Activated CD4-positive, alpha-beta T cell treated with anti-CD3 and anti-CD28 coated beads, Interleukin-2, amount 50 U/mL, for 16 hours (primary cell): ENCODE data around the gene GLDC.
"Not testable (repeated sequence)": the region's sequence is repeated elsewhere in the genome, so short reads cannot be mapped to it uniquely, and the experiment has no call there.

ENCODE experiments used
- DNase-seq: peaks from one replicate; pipeline ENCODE4 v3.0.0-alpha.2; 2020

Gene GLDC

GRCh38 chr9:6660512-6660911, 15.0 kb upstream of the GLDC start:
- DNase-seq = no peak

- no peak for DNase-seq
Observed at GRCh38 chr9:6658628-6659353, 13.3 kb upstream of the GLDC start.

- DNase-seq = no peak
Observed at GRCh38 chr9:6656614-6657300, 11.2 kb upstream of the GLDC start.

- DNase-seq = no peak
Observed at GRCh38 chr9:6655036-6655435, 9.5 kb upstream of the GLDC start.

- peak; percentile 53 for DNase-seq
Observed at GRCh38 chr9:6646293-6646636, 736 bp upstream of the GLDC start.

GRCh38 chr9:6645105-6645354, 499 bp downstream of the GLDC start:
- DNase-seq = not testable (repeated sequence)

GRCh38 chr9:6644346-6645104, 1.0 kb downstream of the GLDC start:
- DNase-seq = no peak

- DNase-seq = no peak
Observed at GRCh38 chr9:6641961-6642360, 3.6 kb downstream of the GLDC start.

- DNase-seq = no peak
Observed at GRCh38 chr9:6641561-6641960, 4.0 kb downstream of the GLDC start.

GRCh38 chr9:6641056-6641455, 4.5 kb downstream of the GLDC start:
- DNase-seq = no peak

GRCh38 chr9:6640268-6641051, 5.1 kb downstream of the GLDC start:
- no peak for DNase-seq

GRCh38 chr9:6639622-6640021, 5.9 kb downstream of the GLDC start:
- no peak for DNase-seq

- DNase-seq = no peak
Observed at GRCh38 chr9:6634444-6634843, 11.1 kb downstream of the GLDC start.

GRCh38 chr9:6633378-6633777, 12.2 kb downstream of the GLDC start:
- DNase-seq = no peak

- DNase-seq = no peak
Observed at GRCh38 chr9:6632516-6633183, 12.9 kb downstream of the GLDC start.

GRCh38 chr9:6631207-6631512, 14.4 kb downstream of the GLDC start:
- no peak for DNase-seq

- DNase-seq = peak; percentile 45
Observed at GRCh38 chr9:6630502-6631206, 14.9 kb downstream of the GLDC start.

GRCh38 chr9:6628704-6629103, 16.8 kb downstream of the GLDC start:
- DNase-seq = no peak

GRCh38 chr9:6625363-6625762, 20.2 kb downstream of the GLDC start:
- DNase-seq = no peak

GRCh38 chr9:6622784-6623183, 22.7 kb downstream of the GLDC start:
- DNase-seq = not testable (repeated sequence)

GRCh38 chr9:6620796-6621195, 24.7 kb downstream of the GLDC start:
- no peak for DNase-seq

GRCh38 chr9:6620353-6620752, 25.2 kb downstream of the GLDC start:
- no peak for DNase-seq

GRCh38 chr9:6619909-6620308, 25.6 kb downstream of the GLDC start:
- no peak for DNase-seq
